SJCRH30 (cell line): ENCODE data around the gene CREM. TPM values are rescaled to one million over a fixed set of nuclear protein-coding genes. Genes with fewer than 3 reads are reported as not detected.

ENCODE experiments used
- DNase-seq, 2 experiments: peaks; one replicate each; pipeline ENCODE4 v3.0.0-alpha.2; 2015 to 2020
- H3K27ac ChIP-seq: fragments of 250-450 bp; sonication (Bioruptor Pico); 2 replicates; pipeline ENCODE4 v1.5.1; 2020; ENCODE audit warnings: mild to moderate bottlenecking, moderate library complexity
- H3K27me3 ChIP-seq: fragments of 250-450 bp; sonication (Bioruptor Pico); 2 replicates; pipeline ENCODE4 v1.5.1; 2020; ENCODE audit warnings: mild to moderate bottlenecking, moderate library complexity
- H3K36me3 ChIP-seq: fragments of 250-450 bp; sonication (Bioruptor Pico); 2 replicates; pipeline ENCODE4 v1.5.1; 2020; ENCODE audit warnings: mild to moderate bottlenecking, moderate library complexity
- H3K4me1 ChIP-seq: fragments of 250-450 bp; sonication (Bioruptor Pico); 2 replicates; pipeline ENCODE4 v1.5.1; 2020; ENCODE audit warnings: mild to moderate bottlenecking, moderate library complexity
- H3K4me3 ChIP-seq: fragments of 250-450 bp; sonication (Bioruptor Pico); 2 replicates; pipeline ENCODE4 v1.5.1; 2020; ENCODE audit warnings: mild to moderate bottlenecking, moderate library complexity
- H3K9me3 ChIP-seq: fragments of 250-450 bp; sonication (Bioruptor Pico); replicated peaks from 2 replicates; pipeline ENCODE4 v1.5.1; 2020; ENCODE audit warnings: mild to moderate bottlenecking, moderate library complexity
- total RNA-seq: library from RNA; depleted of rRNA; stranded (reverse); fragments of >200 nt; shearing (Covaris generic); gene quantifications from 2 replicates; pipeline ENCODE4 v1.2.3, GENCODE V29; 2014

CREM gene
- total RNA-seq, 1 experiment from 2014 or later = 30.4 TPM

DNA sequence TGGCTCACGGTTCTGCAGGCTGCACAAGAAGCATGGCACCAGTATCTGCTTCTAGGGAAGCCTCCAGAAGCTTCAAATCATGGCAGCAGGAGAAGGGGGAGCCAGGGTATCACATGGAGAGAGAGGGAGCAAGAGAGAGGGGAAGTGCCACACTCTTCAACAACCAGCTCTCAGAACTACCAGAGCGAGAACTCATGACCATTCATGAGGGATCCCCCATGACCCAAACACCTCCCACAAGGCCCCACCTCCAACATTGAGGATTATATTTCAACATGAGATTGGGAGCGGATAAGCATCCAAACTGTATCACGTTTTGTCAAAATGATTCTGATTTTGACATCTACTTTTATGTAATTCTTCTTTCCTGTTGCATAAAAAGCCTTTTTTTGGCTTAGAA lies 38.5 kb downstream of the CREM start:
- H3K27ac ChIP-seq = no peak overlapping the region
- H3K9me3 ChIP-seq = no peaks in the 10 kb centered on the region
- no peak overlapping the region for H3K4me3 ChIP-seq
- H3K27me3 ChIP-seq = no peaks in the 10 kb centered on the region
- no peak for DNase-seq
- no peaks in the 10 kb centered on the region for H3K36me3 ChIP-seq
- no peaks in the 10 kb centered on the region for H3K4me1 ChIP-seq

DNA sequence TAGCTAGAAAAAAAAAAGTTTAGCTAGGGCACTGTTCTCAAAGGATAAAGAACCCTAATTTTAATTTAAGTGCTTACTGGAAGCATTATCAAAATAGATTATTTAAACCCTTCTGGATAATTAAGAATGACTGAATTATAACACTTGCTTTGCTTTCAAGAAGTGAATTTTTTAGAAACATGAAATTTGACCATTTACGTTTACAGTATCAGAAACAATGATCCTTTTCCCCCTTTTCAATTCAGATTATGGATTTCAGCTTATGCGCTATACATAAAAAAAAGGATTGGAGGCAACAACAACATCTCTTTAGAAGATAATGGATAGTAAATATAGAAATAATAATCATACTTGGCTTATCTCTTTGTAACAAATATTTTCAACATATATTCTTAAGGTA lies 39.2 kb downstream of the CREM start:
- no peak for DNase-seq
- Histone ChIP-seq H3K4me3 (no peak overlapping the region), H3K9me3 (no peaks in the 10 kb centered on the region), H3K27ac (no peak overlapping the region), H3K27me3 (no peaks in the 10 kb centered on the region), H3K4me1 (no peaks in the 10 kb centered on the region), H3K36me3 (no peaks in the 10 kb centered on the region)

DNA sequence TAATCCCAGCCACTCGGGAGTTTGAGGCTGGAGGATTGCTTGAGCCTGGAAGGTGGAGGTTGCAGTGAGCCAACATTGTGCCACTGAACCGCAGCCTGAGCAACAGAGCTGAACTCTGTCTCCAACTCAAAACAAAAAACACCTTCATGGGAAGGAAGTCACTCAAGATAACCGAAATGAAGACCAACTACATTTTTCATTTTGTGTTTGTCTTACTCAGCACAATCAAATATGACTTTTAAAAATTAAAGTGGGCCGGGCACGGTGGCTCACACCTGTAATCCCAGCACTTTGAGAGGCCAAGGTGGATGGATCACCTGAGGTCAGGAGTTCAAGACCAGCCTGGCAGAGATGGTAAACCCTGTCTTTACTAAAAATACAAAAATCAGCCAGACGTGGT lies 40.0 kb downstream of the CREM start:
- no peaks in the 10 kb centered on the region for H3K36me3 ChIP-seq
- no peak overlapping the region for H3K27ac ChIP-seq
- no peaks in the 10 kb centered on the region for H3K9me3 ChIP-seq
- DNase-seq = no peak
- H3K27me3 ChIP-seq = no peaks in the 10 kb centered on the region
- H3K4me3 ChIP-seq = no peak overlapping the region
- H3K4me1 ChIP-seq = no peaks in the 10 kb centered on the region

DNA sequence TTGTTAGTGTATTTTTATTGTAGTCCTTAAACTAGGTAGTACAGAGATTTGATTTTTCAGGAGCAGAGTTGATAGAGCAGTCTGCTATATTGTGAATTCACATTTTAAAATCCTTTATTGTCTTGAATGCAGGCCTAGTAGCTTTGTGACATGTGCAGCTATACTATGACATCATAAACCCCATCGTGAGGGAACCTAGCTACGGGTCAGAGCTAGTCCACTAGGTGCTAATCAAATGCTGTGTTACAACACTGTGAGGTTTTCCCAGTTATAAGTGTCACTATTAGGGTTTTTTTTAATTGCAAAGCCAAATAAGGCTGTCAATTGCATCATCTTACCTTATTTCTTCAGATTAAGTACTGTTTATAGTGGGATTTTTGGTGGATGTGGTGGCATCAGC lies 40.7 kb downstream of the CREM start:
- Histone ChIP-seq H3K27ac (no peak overlapping the region), H3K4me1 (no peaks in the 10 kb centered on the region), H3K27me3 (no peaks in the 10 kb centered on the region), H3K9me3 (no peaks in the 10 kb centered on the region), H3K4me3 (no peak overlapping the region), H3K36me3 (no peaks in the 10 kb centered on the region)
- no peak for DNase-seq

DNA sequence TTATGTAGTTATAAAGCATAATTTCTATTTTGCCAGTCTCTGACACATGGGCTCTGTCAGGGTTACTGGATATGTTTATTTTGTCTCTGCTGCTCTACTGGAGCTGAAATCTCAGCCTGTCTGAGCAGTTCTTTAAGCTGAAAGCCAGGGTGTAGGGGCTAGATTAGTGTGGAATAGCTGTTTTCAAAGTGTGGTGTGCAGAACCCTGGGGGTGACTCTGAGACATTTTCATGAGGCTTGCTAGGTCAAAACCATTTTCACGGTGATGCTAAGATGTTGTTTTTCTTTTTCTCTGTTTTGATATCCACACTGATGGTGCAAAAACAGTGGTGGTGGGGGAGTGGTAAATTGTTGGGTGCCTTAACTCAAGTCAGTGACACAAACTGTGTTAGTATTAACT lies 45.5 kb downstream of the CREM start:
- H3K9me3 ChIP-seq = no peaks in the 10 kb centered on the region
- no peak overlapping the region for H3K4me3 ChIP-seq
- no peak overlapping the region for H3K27ac ChIP-seq
- no peak for DNase-seq
- H3K4me1 ChIP-seq = no peaks in the 10 kb centered on the region
- H3K27me3 ChIP-seq = no peaks in the 10 kb centered on the region
- no peaks in the 10 kb centered on the region for H3K36me3 ChIP-seq

DNA sequence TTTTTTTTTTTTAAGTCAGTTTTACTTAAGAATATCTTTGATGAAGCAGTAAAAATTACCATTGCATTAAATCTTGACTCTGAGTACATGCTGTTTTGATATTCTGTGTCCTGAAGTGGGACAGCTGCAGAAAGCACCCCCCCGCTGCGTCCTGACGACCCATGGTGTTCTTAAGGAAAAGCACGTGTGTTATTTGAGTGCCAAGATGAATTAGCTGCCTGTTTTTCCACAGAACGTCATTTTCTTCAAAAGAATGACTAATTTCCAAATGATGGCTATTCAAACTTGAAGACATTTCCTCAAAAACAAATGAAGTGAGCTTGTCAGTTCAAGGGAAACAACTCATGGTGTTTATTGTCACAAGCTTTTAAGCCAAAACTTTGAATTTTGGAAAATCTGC lies 45.9 kb downstream of the CREM start:
- H3K9me3 ChIP-seq = no peaks in the 10 kb centered on the region
- no peak overlapping the region for H3K27ac ChIP-seq
- H3K36me3 ChIP-seq = no peaks in the 10 kb centered on the region
- no peaks in the 10 kb centered on the region for H3K4me1 ChIP-seq
- H3K27me3 ChIP-seq = no peaks in the 10 kb centered on the region
- H3K4me3 ChIP-seq = no peak overlapping the region
- no peak for DNase-seq

DNA sequence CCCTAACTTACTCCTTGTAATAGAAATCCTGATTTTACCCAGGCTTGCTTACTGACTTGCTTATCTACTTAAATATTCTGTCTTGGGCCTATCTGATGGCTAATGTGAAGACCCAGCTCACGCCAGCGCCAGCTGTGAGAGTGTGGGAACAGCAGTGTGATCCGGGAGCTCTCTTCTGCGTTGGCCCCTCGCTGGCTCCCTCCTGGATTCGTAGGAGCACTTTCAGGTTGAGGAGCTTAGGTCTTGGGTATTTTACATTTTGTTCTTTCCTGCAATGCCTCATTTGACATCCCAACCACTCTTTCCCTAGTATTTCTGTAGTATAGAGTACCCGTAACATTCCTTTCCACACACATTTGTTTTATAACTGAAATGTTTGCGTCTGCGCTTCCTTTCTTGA lies 51.7 kb downstream of the CREM start:
- Histone ChIP-seq H3K4me1 (no peaks in the 10 kb centered on the region), H3K27ac (no peak overlapping the region), H3K36me3 (no peaks in the 10 kb centered on the region), H3K27me3 (no peaks in the 10 kb centered on the region), H3K4me3 (no peak overlapping the region), H3K9me3 (no peaks in the 10 kb centered on the region)
- DNase-seq = no peak

DNA sequence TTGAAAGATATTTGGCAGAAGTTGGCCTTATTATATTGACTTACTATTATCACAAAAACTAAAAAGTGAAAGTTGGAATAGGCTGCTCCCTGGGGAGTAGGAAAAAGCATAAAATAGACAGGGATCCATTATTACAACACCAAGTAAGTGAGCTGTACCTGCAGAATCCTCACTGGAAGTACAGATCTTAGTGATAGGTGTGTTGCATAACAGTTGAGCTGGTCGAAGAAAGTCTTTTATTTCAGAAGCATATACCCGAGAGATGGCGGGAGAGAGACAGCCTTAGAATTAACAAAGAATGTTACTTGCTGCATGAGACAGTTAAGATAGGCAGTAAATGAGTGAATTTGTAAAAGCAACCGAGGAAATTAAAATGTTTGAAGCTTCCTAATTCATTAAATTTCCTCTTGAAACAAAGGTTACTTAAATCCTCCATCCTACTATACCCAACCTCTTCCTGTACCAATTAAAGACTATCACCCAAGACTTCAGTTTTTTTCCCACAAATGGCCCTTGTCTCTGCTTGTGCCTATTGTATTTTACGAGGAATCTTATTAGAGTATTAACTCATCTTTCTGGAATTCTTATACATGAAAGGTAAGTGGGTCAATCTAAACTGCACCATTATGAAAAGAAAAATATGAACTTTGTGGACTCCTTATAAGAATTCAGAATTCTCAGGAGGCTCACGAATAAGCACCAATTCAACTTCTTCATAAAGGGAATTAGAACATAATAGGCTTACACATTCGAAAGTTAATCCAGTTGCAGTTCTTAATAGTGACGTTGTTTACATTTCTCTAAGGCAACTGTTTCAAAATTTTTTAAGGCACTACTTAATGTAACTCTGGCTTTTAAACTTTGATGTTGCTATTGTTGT lies 56.2 kb downstream of the CREM start:
- DNase-seq = no peak
- no peaks in the 10 kb centered on the region for H3K27me3 ChIP-seq
- no peaks in the 10 kb centered on the region for H3K9me3 ChIP-seq
- no peak overlapping the region for H3K4me3 ChIP-seq
- H3K36me3 ChIP-seq = no peaks in the 10 kb centered on the region
- H3K4me1 ChIP-seq = no peaks in the 10 kb centered on the region
- no peak overlapping the region for H3K27ac ChIP-seq

DNA sequence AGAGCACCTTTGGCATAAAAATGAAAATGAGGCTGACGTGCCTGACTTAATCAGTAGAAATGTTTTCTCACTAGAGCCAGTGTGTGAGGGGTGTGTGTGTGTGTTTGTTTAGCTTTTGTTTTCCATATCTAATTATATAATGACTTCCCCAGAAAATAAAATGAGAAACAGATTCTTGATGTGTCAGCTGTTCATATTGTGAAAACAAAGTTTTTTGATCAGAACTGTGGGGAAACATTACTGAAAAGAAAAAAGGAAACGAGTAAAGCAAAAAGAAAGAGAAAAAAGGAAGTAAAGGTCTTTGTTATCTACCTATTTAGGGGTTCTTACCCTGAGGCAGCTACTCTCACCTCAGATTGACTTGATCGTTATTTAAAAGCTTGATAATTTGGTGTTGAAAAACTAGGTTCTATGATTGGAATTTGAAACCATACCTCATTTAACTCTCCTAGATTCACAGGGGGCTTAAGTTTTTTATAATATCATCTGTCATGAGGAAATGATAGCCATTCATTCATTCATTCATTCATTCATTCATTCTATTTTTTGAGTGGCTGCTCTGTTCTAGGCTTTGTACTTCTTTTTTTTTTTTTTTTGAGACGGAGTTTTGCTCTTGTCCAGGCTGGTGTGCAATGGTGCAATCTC lies 58.0 kb downstream of the CREM start:
- Histone ChIP-seq H3K27ac (no peak overlapping the region), H3K36me3 (no peaks in the 10 kb centered on the region), H3K4me1 (no peaks in the 10 kb centered on the region), H3K4me3 (no peak overlapping the region), H3K27me3 (no peaks in the 10 kb centered on the region), H3K9me3 (no peaks in the 10 kb centered on the region)
- no peak for DNase-seq

DNA sequence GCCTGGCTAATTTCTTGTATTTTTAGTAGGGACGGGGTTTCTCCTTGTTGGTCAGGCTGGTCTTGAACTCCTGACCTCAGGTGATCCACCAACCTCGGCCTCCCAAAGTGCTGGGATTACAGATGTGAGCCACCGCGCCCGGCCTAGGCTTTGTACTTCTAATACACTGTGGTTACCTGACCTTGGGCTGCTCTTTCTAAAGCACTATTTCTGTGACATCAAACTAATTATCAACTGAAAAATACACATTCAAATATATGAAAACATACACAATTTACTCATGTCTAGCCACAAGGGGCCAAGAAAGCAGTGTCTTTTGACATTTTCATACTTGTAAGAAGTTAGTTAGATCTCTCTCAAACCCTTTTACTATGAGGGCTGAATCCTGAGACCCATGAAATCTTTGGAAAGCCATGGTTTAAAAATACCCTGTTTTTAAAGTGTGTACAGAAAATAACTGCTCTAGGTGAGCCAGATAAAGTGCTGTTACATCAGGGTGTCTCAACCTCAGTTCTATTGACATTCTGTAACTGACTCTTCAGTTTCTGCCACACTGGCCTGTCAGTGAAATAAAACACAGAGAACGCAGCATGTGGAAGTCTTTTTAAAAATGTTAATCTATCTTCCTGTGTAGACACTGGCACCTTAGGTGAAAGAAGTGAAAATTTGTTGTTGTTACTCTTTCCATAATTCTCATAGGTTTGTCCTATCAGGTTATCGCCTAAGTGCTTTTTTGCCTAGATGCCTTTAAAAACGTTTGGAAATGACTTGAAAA lies 58.8 kb downstream of the CREM start:
- Histone ChIP-seq H3K4me1 (no peaks in the 10 kb centered on the region), H3K27ac (no peak overlapping the region), H3K36me3 (no peaks in the 10 kb centered on the region), H3K9me3 (no peaks in the 10 kb centered on the region), H3K27me3 (no peaks in the 10 kb centered on the region), H3K4me3 (no peak overlapping the region)
- DNase-seq = no peak

DNA sequence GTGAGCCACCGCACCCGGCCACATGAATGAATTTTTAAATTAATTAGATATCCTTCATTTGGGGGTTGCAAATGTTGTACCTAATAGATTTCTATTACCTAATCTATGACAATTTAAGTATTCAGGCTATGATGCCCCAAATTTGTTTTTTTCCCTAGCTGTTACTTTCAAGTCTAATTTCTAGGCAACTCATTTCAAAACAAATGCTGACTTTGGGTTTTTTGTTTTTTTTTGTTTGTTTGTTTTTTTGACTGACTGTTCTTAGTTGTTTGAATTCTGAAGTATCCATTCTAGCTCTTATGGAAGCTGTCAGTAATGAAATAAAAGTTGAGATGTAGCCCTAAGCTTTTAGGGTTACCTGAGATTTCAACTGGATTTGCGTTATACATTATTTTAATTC lies 62.3 kb downstream of the CREM start:
- Histone ChIP-seq H3K27ac (no peak overlapping the region), H3K4me3 (no peak overlapping the region), H3K9me3 (no peaks in the 10 kb centered on the region), H3K36me3 (no peaks in the 10 kb centered on the region), H3K4me1 (no peaks in the 10 kb centered on the region), H3K27me3 (no peaks in the 10 kb centered on the region)
- DNase-seq = no peak

DNA sequence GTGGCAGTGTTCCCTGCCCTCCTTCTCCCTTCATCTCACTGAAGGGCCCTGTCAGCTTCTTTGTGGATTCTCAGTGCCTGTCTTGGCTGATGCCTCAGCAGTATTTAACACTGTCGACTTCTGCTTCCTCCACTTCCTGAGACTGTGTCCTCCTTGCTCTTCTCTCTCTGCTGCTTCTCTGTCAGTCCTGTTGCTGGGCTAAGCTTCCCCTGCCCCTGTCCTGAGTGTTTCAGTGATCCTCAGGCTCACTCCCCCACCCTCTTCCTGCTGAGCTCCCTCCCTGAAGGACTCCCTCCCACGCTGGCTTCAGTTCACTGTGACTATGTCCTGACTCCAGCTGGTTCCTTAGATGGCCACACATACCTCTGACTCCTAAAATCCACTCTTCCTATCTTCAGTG lies 64.9 kb downstream of the CREM start:
- DNase-seq = no peak
- H3K27me3 ChIP-seq = no peaks in the 10 kb centered on the region
- H3K27ac ChIP-seq = no peak overlapping the region

DNA sequence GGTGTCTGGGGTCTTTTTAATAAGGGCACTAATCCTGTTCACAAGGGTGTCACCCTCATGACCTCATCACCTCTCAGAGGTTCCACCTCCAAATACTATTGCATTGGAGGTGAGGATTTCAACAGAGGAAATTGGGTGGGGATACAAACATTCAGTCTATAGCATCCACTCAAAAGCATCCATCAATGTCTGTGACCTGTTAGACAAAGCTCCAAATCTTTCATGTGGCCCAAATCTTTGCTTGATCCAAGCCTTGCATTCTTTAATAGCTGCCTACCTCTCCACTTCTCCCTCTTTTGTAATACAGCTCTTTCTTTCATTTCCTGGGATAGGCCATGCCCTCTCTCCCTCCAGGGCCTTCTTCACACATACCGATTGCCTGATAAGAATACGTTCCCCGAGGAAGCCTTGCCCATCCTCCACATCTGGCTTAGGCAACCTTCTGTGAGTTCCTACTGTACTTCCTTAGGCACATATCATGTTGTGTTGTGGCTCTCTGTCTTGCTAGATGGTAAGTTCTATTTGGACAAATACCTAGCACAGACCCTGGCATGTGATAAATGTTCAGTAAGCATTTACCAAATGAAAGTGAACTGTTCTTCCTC lies 66.1 kb downstream of the CREM start:
- DNase-seq = no peak
- no peaks in the 10 kb centered on the region for H3K36me3 ChIP-seq
- no peaks in the 10 kb centered on the region for H3K27me3 ChIP-seq
- H3K4me3 ChIP-seq = no peak overlapping the region
- H3K4me1 ChIP-seq = peaks cover 4% of the 10 kb centered on the region; the same call in 1 of the 2 replicates
- no peak overlapping the region for H3K27ac ChIP-seq
- H3K9me3 ChIP-seq = no peaks in the 10 kb centered on the region

More for the DNA sequence above, 64.9 kb downstream of the CREM start:
- Histone ChIP-seq H3K4me3 (no peak overlapping the region), H3K4me1 (peaks cover 4% of the 10 kb centered on the region; the same call in 1 of the 2 replicates), H3K9me3 (no peaks in the 10 kb centered on the region), H3K36me3 (no peaks in the 10 kb centered on the region)

DNA sequence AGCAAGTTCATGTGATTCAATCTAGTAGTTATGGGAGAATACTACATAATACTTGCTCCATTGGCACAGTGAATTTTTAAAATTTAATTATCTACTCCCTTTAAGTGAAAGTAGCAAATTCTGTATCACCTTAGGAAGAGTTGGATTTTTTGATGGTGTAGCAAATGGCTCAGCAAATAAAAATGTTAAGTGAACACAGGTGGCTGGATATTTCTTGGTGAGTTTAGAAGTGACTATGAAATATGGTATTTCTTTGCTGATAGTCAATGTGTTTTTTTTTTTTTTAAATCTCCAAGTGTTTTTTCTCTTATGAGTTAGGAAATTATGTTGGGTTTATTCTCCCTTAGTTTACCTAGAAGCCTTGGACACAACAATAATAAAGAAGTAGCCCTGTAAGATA lies 67.8 kb downstream of the CREM start:
- Histone ChIP-seq H3K27ac (peak overlapping the region; percentile 61; the same call in 1 of the 2 replicates), H3K9me3 (no peaks in the 10 kb centered on the region), H3K4me1 (peaks cover 4% of the 10 kb centered on the region; the same call in 1 of the 2 replicates), H3K36me3 (no peaks in the 10 kb centered on the region), H3K27me3 (no peaks in the 10 kb centered on the region), H3K4me3 (no peak overlapping the region; the same call in 1 of the 2 replicates)
- DNase-seq = no peak

DNA sequence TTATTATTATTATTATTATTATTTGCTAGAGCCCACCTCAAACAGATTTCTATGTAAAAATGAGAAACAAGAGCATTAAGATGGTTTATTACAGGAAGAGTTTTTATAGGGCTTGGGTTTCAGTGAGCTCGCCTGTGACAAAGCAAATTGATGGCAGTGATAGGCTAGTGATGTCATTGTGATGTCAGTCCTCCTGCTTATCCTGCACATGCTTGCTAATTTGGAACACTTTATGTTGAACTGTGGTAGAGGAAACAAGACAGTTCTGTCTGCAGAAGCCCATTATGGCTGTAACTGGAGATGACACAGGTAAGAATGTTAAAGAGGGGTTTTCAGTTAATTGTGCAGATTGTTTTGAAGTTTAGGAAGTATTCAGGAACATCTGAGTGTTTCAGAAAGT lies 68.3 kb downstream of the CREM start:
- H3K4me1 ChIP-seq = peaks cover 4% of the 10 kb centered on the region; the same call in 1 of the 2 replicates
- peak overlapping the region; percentile 54 for H3K4me3 ChIP-seq
- H3K27ac ChIP-seq = peak overlapping the region; percentile 61
- no peaks in the 10 kb centered on the region for H3K9me3 ChIP-seq
- DNase-seq = peak in 1 of 2 experiments; percentile 52
- no peaks in the 10 kb centered on the region for H3K27me3 ChIP-seq
- H3K36me3 ChIP-seq = no peaks in the 10 kb centered on the region
